ENCODE data around the gene TOLLIP.
"Not testable (repeated sequence)": the region's sequence is repeated elsewhere in the genome, so short reads cannot be mapped to it uniquely, and the experiment has no call there.

TOLLIP gene

DNA sequence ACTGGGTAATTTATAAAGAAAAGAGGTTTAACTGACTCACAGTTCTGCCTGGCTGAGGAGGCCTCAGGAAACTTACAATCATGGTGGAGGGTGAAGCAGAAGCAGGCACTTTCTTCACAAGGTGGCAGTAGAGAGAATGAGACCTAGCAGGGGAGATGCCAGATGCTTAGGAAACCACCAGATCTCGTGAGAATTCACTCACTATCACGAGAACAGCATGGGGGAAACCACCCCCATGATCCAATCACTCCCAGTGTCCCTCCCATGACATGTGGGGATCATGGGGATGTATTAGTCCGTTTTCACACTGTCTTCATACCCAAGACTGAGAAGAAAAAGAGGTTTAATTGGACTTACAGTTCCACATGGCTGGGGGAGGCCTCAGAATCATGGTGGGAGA lies 45.0 kb downstream of the TOLLIP start:
- not testable (repeated sequence) for H2BK5ac ChIP-seq (ENCODE audit: low read length); H2BK120ac ChIP-seq (ENCODE audit: low read depth, low read length); H3K9ac ChIP-seq (ENCODE audit: low read depth, low read length, poor library complexity); H3K9me3 ChIP-seq (replicated peaks in 1 of 2; ENCODE audit: control insufficient read depth in 2 of 2, insufficient read depth in 1 of 2, low read depth in 1 of 2, low read length in 2 of 2); DNase-seq (ENCODE audit: low spot score); H3K4ac ChIP-seq (ENCODE audit: low read length); H3K27me3 ChIP-seq (ENCODE audit: control insufficient read depth in 3 of 3, insufficient read depth in 3 of 3, low read depth in 1 of 3, low read length in 3 of 3); H3K4me2 ChIP-seq (ENCODE audit: insufficient read depth, low read length, poor library complexity, severe bottlenecking); H3K79me1 ChIP-seq (ENCODE audit: low read depth, low read length); H2BK15ac ChIP-seq (ENCODE audit: low read length); H3K4me3 ChIP-seq (ENCODE audit: low read length in 2 of 2); H4K8ac ChIP-seq (ENCODE audit: low read depth, low read length); H3K27ac ChIP-seq (replicated peaks; ENCODE audit: low read length); H4K91ac ChIP-seq (ENCODE audit: low read depth, low read length, poor library complexity); H2AK5ac ChIP-seq (ENCODE audit: low read depth, low read length); H3K36me3 ChIP-seq (replicated peaks in 1 of 2; ENCODE audit: control insufficient read depth in 2 of 2, insufficient read depth in 2 of 2, low read length in 2 of 2); H2AFZ ChIP-seq (ENCODE audit: low read length); H3K23ac ChIP-seq (ENCODE audit: low read depth, low read length, poor library complexity); H2BK12ac ChIP-seq (ENCODE audit: low read length); H3K18ac ChIP-seq (ENCODE audit: low read length); H3K14ac ChIP-seq (ENCODE audit: low read length)
- WGBS, 2 donors (ENCODE audit: extremely low coverage in 2 of 2, insufficient read length in 2 of 2, insufficient replicate concordance in 1 of 2), result no CpG with 5 or more reads among the region's 3 CpGs
- H3K4me1 ChIP-seq (ENCODE audit: control insufficient read depth in 2 of 2, insufficient read depth in 1 of 2, low read depth in 1 of 2, low read length in 2 of 2), result peaks cover 6 to 15% of the 10 kb centered on the region in 2 donors

DNA sequence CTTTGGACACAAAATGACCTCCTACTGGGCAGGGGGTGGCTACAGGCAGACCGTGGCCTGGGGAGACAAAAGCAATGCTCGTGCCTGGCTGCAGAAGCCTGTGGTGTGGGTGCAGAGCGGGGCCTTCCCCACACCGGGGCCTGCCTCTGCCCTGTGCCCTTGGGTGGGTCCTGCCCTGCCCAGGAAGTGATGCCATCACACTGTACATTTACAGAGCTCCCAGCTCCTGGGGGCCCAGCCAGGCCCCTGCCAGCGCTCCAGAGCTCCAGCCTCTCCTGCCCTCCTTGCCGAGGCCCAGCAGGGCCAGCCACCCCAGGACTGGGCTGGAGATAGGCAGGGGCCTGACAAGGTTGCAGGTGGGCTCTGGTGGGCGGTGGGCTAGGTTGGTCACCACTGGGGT lies 46.4 kb downstream of the TOLLIP start:
- peak overlapping the region; percentile 49 to 62 for H3K4me3 ChIP-seq (ENCODE audit: low read length in 2 of 2)
- H2BK15ac ChIP-seq (ENCODE audit: low read length), result peak overlapping the region; percentile 53
- H2AFZ ChIP-seq (ENCODE audit: low read length), result peak overlapping the region; percentile 77
- H3K4ac ChIP-seq (ENCODE audit: low read length), result no peak overlapping the region
- H3K79me1 ChIP-seq (ENCODE audit: low read depth, low read length), result peaks cover 2% of the 10 kb centered on the region
- H3K18ac ChIP-seq (ENCODE audit: low read length), result peak overlapping the region; percentile 29
- H2AK5ac ChIP-seq (ENCODE audit: low read depth, low read length), result peak overlapping the region; percentile 92
- H3K36me3 ChIP-seq (replicated peaks in 1 of 2; ENCODE audit: control insufficient read depth in 2 of 2, insufficient read depth in 2 of 2, low read length in 2 of 2), result no peaks in the 10 kb centered on the region
- peak overlapping the region; percentile 28 for H2BK12ac ChIP-seq (ENCODE audit: low read length)
- H2BK120ac ChIP-seq (ENCODE audit: low read depth, low read length), result no peak overlapping the region
- no peak overlapping the region for H4K91ac ChIP-seq (ENCODE audit: low read depth, low read length, poor library complexity)
- peak overlapping the region; percentile 78 for H3K4me2 ChIP-seq (ENCODE audit: insufficient read depth, low read length, poor library complexity, severe bottlenecking)
- H3K23ac ChIP-seq (ENCODE audit: low read depth, low read length, poor library complexity), result no peak overlapping the region
- no peak overlapping the region for H3K14ac ChIP-seq (ENCODE audit: low read length)
- H4K8ac ChIP-seq (ENCODE audit: low read depth, low read length), result no peak overlapping the region
- H3K9me3 ChIP-seq (replicated peaks in 1 of 2; ENCODE audit: control insufficient read depth in 2 of 2, insufficient read depth in 1 of 2, low read depth in 1 of 2, low read length in 2 of 2), result peaks cover 0 to 7% of the 10 kb centered on the region in 2 donors
- peak overlapping the region; percentile 64 for H3K9ac ChIP-seq (ENCODE audit: low read depth, low read length, poor library complexity)
- no peak overlapping the region for H3K27ac ChIP-seq (replicated peaks; ENCODE audit: low read length)
- H3K27me3 ChIP-seq (ENCODE audit: control insufficient read depth in 3 of 3, insufficient read depth in 3 of 3, low read depth in 1 of 3, low read length in 3 of 3), result no peaks in the 10 kb centered on the region
- no CpG with 5 or more reads among the region's 7 CpGs for WGBS, 2 donors (ENCODE audit: extremely low coverage in 2 of 2, insufficient read length in 2 of 2, insufficient replicate concordance in 1 of 2)
- H3K4me1 ChIP-seq (ENCODE audit: control insufficient read depth in 2 of 2, insufficient read depth in 1 of 2, low read depth in 1 of 2, low read length in 2 of 2), result peaks cover 6 to 15% of the 10 kb centered on the region in 2 donors
- DNase-seq (ENCODE audit: low spot score), result no peak
- no peak overlapping the region for H2BK5ac ChIP-seq (ENCODE audit: low read length)

DNA sequence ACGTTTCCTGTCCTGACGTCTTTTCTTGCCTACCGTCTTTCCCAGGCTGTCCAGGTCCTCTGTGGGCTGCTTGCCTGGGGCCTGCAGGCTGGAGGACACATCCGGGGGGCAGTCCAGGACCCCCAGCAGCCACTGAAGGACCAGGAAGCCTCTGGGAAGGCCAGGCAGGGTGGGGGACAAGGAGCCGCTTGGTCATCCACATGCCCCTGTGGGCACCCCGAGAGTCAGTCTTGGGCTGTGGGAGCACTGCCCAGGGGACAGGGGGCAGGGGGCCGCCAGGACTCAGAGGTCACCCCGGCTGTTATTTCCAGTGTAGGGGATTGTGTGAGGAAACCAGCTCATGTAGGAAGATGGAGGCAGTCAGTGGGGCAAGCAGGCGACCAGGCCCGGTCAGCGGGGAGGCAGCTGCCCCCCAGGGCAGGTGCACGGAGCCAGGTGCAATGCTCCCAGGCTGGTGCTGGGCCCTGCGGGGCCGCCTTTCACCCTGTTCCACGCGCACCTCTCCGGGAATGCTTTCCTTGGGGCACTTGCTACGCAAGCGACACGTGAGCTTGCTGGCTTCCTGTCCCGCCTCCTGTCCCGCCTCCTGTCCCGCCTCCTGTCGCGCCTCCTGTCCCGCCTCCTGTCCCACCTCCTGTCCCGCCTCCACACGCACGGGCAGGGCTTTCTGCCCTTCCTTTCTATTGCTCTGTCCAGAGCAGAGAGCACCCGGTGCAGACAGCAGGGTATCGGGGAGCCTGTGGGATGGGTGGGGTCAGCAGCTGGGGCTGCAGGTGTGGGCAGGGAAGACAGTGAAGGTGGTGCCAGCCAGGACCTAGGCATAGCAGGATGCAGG lies 47.0 kb downstream of the TOLLIP start:
- WGBS, 2 donors (ENCODE audit: extremely low coverage in 2 of 2, insufficient read length in 2 of 2, insufficient replicate concordance in 1 of 2), result no CpG with 5 or more reads among the region's 31 CpGs
- Histone ChIP-seq H3K27me3 (ENCODE audit: control insufficient read depth in 3 of 3, insufficient read depth in 3 of 3, low read depth in 1 of 3, low read length in 3 of 3) (no peaks in the 10 kb centered on the region), H4K91ac (ENCODE audit: low read depth, low read length, poor library complexity) (peak overlapping the region; percentile 72), H3K23ac (ENCODE audit: low read depth, low read length, poor library complexity) (peak overlapping the region; percentile 81), H2BK120ac (ENCODE audit: low read depth, low read length) (peak overlapping the region; percentile 47), H2BK15ac (ENCODE audit: low read length) (peak overlapping the region; percentile 75), H3K79me1 (ENCODE audit: low read depth, low read length) (peaks cover 2% of the 10 kb centered on the region), H2AK5ac (ENCODE audit: low read depth, low read length) (peak overlapping the region; percentile 100), H3K4me3 (ENCODE audit: low read length in 2 of 2) (peak overlapping the region; percentile 49 to 76), H3K4ac (ENCODE audit: low read length) (peak overlapping the region; percentile 84), H2AFZ (ENCODE audit: low read length) (peak overlapping the region; percentile 77), H3K9me3 (replicated peaks in 1 of 2; ENCODE audit: control insufficient read depth in 2 of 2, insufficient read depth in 1 of 2, low read depth in 1 of 2, low read length in 2 of 2) (peaks cover 0 to 7% of the 10 kb centered on the region in 2 donors), H3K14ac (ENCODE audit: low read length) (peak overlapping the region; percentile 56), H2BK5ac (ENCODE audit: low read length) (peak overlapping the region; percentile 97), H3K18ac (ENCODE audit: low read length) (peak overlapping the region; percentile 96), H2BK12ac (ENCODE audit: low read length) (peak overlapping the region; percentile 73), H3K4me1 (ENCODE audit: control insufficient read depth in 2 of 2, insufficient read depth in 1 of 2, low read depth in 1 of 2, low read length in 2 of 2) (peaks cover 6 to 15% of the 10 kb centered on the region in 2 donors), H3K27ac (replicated peaks; ENCODE audit: low read length) (no peak overlapping the region), H3K36me3 (replicated peaks in 1 of 2; ENCODE audit: control insufficient read depth in 2 of 2, insufficient read depth in 2 of 2, low read length in 2 of 2) (no peaks in the 10 kb centered on the region), H3K4me2 (ENCODE audit: insufficient read depth, low read length, poor library complexity, severe bottlenecking) (peak overlapping the region; percentile 78), H3K9ac (ENCODE audit: low read depth, low read length, poor library complexity) (peak overlapping the region; percentile 83), H4K8ac (ENCODE audit: low read depth, low read length) (peak overlapping the region; percentile 97)
- peak; percentile 70 for DNase-seq (ENCODE audit: low spot score)

GRCh38 chr11:1261241-1262071 lies 48.0 kb downstream of the TOLLIP start:
- H3K4ac ChIP-seq (ENCODE audit: low read length), result peak overlapping the region; percentile 84
- H3K4me1 ChIP-seq (ENCODE audit: control insufficient read depth in 2 of 2, insufficient read depth in 1 of 2, low read depth in 1 of 2, low read length in 2 of 2), result peaks cover 6 to 15% of the 10 kb centered on the region in 2 donors
- no peak overlapping the region for H3K14ac ChIP-seq (ENCODE audit: low read length)
- peak overlapping the region; percentile 72 for H4K91ac ChIP-seq (ENCODE audit: low read depth, low read length, poor library complexity)
- peaks cover 0 to 7% of the 10 kb centered on the region in 2 donors for H3K9me3 ChIP-seq (replicated peaks in 1 of 2; ENCODE audit: control insufficient read depth in 2 of 2, insufficient read depth in 1 of 2, low read depth in 1 of 2, low read length in 2 of 2)
- DNase-seq (ENCODE audit: low spot score), result no peak
- peak overlapping the region; percentile 47 for H2BK120ac ChIP-seq (ENCODE audit: low read depth, low read length)
- no peak overlapping the region for H4K8ac ChIP-seq (ENCODE audit: low read depth, low read length)
- H3K79me1 ChIP-seq (ENCODE audit: low read depth, low read length), result peaks cover 2% of the 10 kb centered on the region
- peak overlapping the region; percentile 73 for H3K23ac ChIP-seq (ENCODE audit: low read depth, low read length, poor library complexity)
- no CpG with 5 or more reads among the region's 39 CpGs for WGBS, 2 donors (ENCODE audit: extremely low coverage in 2 of 2, insufficient read length in 2 of 2, insufficient replicate concordance in 1 of 2)
- H3K18ac ChIP-seq (ENCODE audit: low read length), result peak overlapping the region; percentile 48
- H3K4me3 ChIP-seq (ENCODE audit: low read length in 2 of 2), result peak overlapping the region in 1 of 2 donors; percentile 49
- peak overlapping the region; percentile 58 for H2BK12ac ChIP-seq (ENCODE audit: low read length)
- H3K27me3 ChIP-seq (ENCODE audit: control insufficient read depth in 3 of 3, insufficient read depth in 3 of 3, low read depth in 1 of 3, low read length in 3 of 3), result no peaks in the 10 kb centered on the region
- H2BK15ac ChIP-seq (ENCODE audit: low read length), result peak overlapping the region; percentile 75
- H2AK5ac ChIP-seq (ENCODE audit: low read depth, low read length), result peak overlapping the region; percentile 100
- H3K27ac ChIP-seq (replicated peaks; ENCODE audit: low read length), result no peak overlapping the region
- no peak overlapping the region for H3K4me2 ChIP-seq (ENCODE audit: insufficient read depth, low read length, poor library complexity, severe bottlenecking)
- H2BK5ac ChIP-seq (ENCODE audit: low read length), result peak overlapping the region; percentile 97
- H3K9ac ChIP-seq (ENCODE audit: low read depth, low read length, poor library complexity), result peak overlapping the region; percentile 44
- no peak overlapping the region for H2AFZ ChIP-seq (ENCODE audit: low read length)
- H3K36me3 ChIP-seq (replicated peaks in 1 of 2; ENCODE audit: control insufficient read depth in 2 of 2, insufficient read depth in 2 of 2, low read length in 2 of 2), result no peaks in the 10 kb centered on the region
